AG08395 (cell line): ENCODE data around the gene TUG1.

Experiments
- DNase-seq: peaks from one replicate; pipeline ENCODE4 v3.0.0; 2012; ENCODE audit warnings: mixed read lengths, low spot score

Gene TUG1

GRCh38 chr22:30947816-30948454 is 21.1 kb upstream of the TUG1 start:
- peak; percentile 76 for DNase-seq

GRCh38 chr22:30948930-30949342 is 20.1 kb upstream of the TUG1 start:
- peak; percentile 66 for DNase-seq

GRCh38 chr22:30949934-30950660 is 19.0 kb upstream of the TUG1 start:
- DNase-seq, result no peak

GRCh38 chr22:30953206-30953605 is 15.9 kb upstream of the TUG1 start:
- no peak for DNase-seq

- DNase-seq, result no peak
Measured at GRCh38 chr22:30955153-30955552, 13.9 kb upstream of the TUG1 start.

GRCh38 chr22:30964858-30965257 is 4.2 kb upstream of the TUG1 start:
- DNase-seq, result no peak

GRCh38 chr22:30968015-30968923 is 796 bp upstream of the TUG1 start, which contains the start of gene MORC2:
TSS of gene MORC2 (minus strand) at chr22:30968774. CDS start at chr22:30967889, 885 bp downstream.
- DNase-seq, result no peak

GRCh38 chr22:30969532-30970355 is 679 bp downstream of the TUG1 start:
- peak; percentile 50 for DNase-seq

- no peak for DNase-seq
Measured at GRCh38 chr22:30970356-30970746, 1.3 kb downstream of the TUG1 start.

- no peak for DNase-seq
Measured at GRCh38 chr22:30978304-30978962, 9.4 kb downstream of the TUG1 start.

- no peak for DNase-seq
Measured at GRCh38 chr22:30979932-30980331, 10.9 kb downstream of the TUG1 start.

- no peak for DNase-seq
Measured at GRCh38 chr22:30982512-30982911, 13.4 kb downstream of the TUG1 start.

GRCh38 chr22:30984317-30984716 is 15.3 kb downstream of the TUG1 start:
- no peak for DNase-seq

GRCh38 chr22:30985561-30986208 is 16.6 kb downstream of the TUG1 start:
- DNase-seq, result no peak

- DNase-seq, result no peak
Measured at GRCh38 chr22:30989474-30989873, 20.4 kb downstream of the TUG1 start.

GRCh38 chr22:30990690-30991089 is 21.6 kb downstream of the TUG1 start:
- DNase-seq, result no peak

- DNase-seq, result no peak
Measured at GRCh38 chr22:30992565-30992964, 23.5 kb downstream of the TUG1 start.

GRCh38 chr22:30994960-30995359 is 25.9 kb downstream of the TUG1 start:
- no peak for DNase-seq

- no peak for DNase-seq
Measured at GRCh38 chr22:30996462-30996861, 27.4 kb downstream of the TUG1 start.

- DNase-seq, result no peak
Measured at GRCh38 chr22:30998329-30998728, 29.3 kb downstream of the TUG1 start.
